Right renal cortex interstitium (tissue), 3 donors: ENCODE results near the gene CYBA. TPM values are rescaled to one million over a fixed set of nuclear protein-coding genes. Genes with fewer than 3 reads are reported as not detected.

ENCODE experiments used
- DNase-seq, 3 donors: peaks; one replicate each; pipeline ENCODE4 v3.0.0-alpha.2; 2013; ENCODE audit warnings: low read depth in 3 of 3, low spot score in 2 of 3
- polyA plus RNA-seq, 3 donors: library from polyadenylated mRNA; unstranded; fragments of 120-200 nt; gene quantifications; one replicate each; pipeline ENCODE4 v1.2.1, GENCODE V29; 2013; ENCODE audit not compliant: insufficient read length in 3 of 3

The CYBA gene
- polyA plus RNA-seq, 3 donors = 71.7 to 102 (median 87.1) TPM

- DNase-seq = no peak
These were observed 3.4 kb downstream of the CYBA start for GRCh38 chr16:88647178-88648070.

GRCh38 chr16:88646345-88647034 lies 4.4 kb downstream of the CYBA start:
- DNase-seq = no peak

GRCh38 chr16:88645941-88646340 lies 4.9 kb downstream of the CYBA start:
- no peak for DNase-seq

- DNase-seq = no peak
These were observed 5.4 kb downstream of the CYBA start for GRCh38 chr16:88645455-88645854.

- no peak for DNase-seq
These were observed 7.3 kb downstream of the CYBA start for GRCh38 chr16:88643644-88643932.

GRCh38 chr16:88642881-88643643 lies 7.8 kb downstream of the CYBA start:
- no peak for DNase-seq

GRCh38 chr16:88640498-88641247 lies 10.2 kb downstream of the CYBA start:
- no peak for DNase-seq

- no peak for DNase-seq
These were observed 10.8 kb downstream of the CYBA start for GRCh38 chr16:88640039-88640495.

GRCh38 chr16:88639231-88640038 lies 11.4 kb downstream of the CYBA start:
- no peak for DNase-seq

- no peak for DNase-seq
These were observed 12.3 kb downstream of the CYBA start, which contains the start of gene IL17C for GRCh38 chr16:88638323-88639230. Gene IL17C (plus strand): TSS chr16:88638572. CDS start chr16:88638642, 70 bp downstream.

GRCh38 chr16:88636488-88637265 lies 14.2 kb downstream of the CYBA start:
- no peak for DNase-seq

- no peak for DNase-seq
These were observed 15.1 kb downstream of the CYBA start for GRCh38 chr16:88635671-88636319.

- DNase-seq = no peak
These were observed 15.7 kb downstream of the CYBA start for GRCh38 chr16:88634994-88635670.

- DNase-seq = no peak
These were observed 16.5 kb downstream of the CYBA start for GRCh38 chr16:88634141-88634993.

GRCh38 chr16:88633684-88634140 lies 17.1 kb downstream of the CYBA start:
- no peak for DNase-seq

- DNase-seq = no peak
These were observed 18.3 kb downstream of the CYBA start for GRCh38 chr16:88632587-88632930.
